Measurements from ENCODE around the gene ADAMTS17.

Gene ADAMTS17

GRCh38 chr15:100125401-100126191 lies 216.2 kb downstream of the ADAMTS17 start:
- peak; percentile 32 for DNase-seq

DNA sequence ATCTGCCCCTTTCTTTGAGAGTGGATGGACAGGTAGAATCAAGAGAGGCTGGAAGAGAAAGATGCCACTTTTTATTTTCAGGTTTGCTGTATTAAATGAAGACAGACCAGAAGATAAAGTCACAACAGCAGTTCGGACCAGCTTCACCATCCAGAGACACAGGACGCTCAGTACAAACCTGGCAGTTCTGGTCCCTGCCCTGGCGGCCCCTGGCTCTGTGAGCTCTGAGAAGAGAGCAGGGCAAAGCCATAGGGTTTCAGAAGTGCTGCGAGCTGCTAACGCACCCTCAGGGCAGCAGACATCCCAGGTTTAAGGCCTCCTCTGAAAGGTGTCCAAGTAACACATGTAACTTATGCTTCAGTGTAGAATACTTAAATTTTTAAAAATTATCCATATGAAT lies 216.8 kb downstream of the ADAMTS17 start:
- no peak for DNase-seq

DNA sequence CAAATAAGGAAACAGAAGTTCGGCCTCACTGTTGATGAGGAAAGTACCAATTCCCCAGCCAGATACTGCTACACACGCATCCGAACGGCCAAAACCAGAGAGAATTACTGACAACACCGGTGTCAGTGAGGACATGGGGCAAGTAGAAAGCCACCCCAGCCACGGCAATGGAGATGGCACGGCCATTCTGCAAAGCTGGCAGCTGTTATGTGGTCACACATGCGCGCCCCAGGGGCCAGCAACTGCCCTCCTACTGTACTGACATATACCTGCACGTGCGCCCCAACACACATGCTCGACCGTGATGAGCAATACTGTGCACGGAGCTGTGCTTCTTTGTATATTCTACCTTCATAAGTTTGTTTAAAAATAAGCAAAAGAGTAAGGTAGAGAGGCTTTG lies 217.4 kb downstream of the ADAMTS17 start:
- DNase-seq, result no peak

DNA sequence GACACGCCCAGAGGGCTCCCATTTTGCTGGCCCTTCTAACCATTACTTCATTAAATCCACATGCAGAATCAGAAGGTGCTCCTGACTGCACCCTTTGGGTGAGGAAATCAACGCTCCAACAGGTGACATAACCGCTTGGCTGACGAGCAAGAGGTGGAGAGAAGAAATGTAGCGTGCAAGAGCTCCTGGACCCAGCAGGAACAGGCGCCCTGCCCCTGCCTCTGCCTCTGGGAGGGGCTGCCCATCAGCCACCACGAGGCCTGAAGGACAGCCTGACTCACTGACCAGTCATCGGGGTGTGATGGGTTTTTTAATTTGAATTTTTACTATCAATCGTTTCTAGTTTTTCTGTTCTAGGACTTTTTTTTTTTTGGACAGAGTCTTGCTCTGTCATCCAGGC lies 218.2 kb downstream of the ADAMTS17 start:
- no peak for DNase-seq

DNA sequence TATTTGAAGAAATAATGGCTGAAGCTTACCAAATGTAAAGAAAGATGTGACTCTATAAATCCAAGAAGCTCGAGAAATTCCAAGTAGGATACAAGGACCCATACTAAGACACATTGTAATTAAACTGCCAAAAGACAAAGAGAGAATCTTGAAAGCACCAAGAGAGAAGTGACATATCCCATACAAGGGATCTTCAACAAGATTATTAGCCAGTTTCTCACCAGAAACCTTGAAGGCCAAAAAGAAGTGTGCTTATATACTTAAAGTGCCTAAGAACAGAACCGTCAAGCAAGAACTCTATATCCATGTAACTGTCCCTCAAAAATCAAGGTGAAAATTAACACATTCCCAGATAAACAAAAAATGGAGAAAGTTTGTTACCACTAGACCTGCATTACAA lies 220.5 kb downstream of the ADAMTS17 start:
- DNase-seq, result no peak

GRCh38 chr15:100120111-100120510 lies 221.7 kb downstream of the ADAMTS17 start:
- no peak for DNase-seq

DNA sequence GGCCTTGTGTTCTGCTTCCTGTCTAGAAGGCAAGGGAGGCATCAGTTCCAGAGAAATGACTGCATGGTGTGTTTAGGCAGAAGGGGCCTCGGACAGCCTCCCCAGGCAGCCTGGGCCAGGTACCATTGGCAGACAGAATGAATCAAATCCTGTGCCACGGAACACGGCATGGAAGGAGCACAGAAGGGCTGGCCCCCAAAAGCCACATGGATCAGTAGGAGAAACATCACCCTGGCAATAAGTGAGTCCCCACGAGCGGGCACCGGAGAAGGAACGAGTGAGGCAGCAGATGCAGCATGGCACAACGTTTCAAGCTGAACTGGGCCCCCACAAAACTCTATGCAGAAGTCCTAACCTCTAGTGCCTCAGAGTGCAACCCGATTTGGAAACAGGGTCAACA lies 223.2 kb downstream of the ADAMTS17 start:
- DNase-seq, result no peak

DNA sequence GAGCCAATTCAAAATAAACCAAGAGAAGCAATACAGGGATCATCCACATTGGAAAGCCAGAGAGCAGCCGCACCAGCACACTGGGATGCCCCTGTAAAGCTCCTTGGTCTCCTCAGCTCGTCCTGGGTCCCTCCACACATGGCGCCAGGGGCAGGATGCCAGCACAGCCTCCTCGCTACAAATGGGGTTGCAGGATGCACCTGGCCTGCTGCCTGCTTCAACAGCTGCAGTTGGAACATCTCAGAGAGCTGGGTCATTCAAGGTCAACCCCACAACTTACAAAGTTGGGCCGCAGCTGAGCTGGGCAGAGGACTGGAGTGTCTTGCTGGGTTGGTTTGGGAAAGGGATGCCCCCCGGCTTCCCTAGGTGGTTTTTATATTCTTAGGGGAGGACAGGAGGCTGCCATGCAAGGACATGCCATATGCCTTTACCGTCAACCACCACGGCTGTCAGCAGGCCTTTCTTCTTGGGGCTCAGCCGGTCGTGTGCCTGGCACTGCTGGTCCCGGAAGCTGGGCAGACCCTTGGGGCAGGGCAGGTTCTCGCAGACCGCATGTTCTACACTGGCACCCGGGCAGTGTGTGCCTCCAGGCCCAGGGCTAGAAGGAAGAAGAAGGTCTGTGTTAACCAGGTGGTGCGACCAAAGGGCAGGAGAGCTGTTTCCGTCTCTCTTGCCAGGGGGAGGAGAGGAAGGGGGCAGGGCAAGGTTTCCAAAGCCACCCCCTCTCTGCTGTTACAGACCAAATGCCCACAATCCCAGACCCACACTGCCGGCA lies 225.2 kb downstream of the ADAMTS17 start:
- DNase-seq, result no peak

GRCh38 chr15:100115711-100116090 lies 226.1 kb downstream of the ADAMTS17 start:
- no peak for DNase-seq

GRCh38 chr15:100115066-100115710 lies 226.6 kb downstream of the ADAMTS17 start:
- no peak for DNase-seq

- peak; percentile 33 for DNase-seq
Measured at GRCh38 chr15:100114571-100114970, 227.2 kb downstream of the ADAMTS17 start.

- DNase-seq, result no peak
Measured at GRCh38 chr15:100114100-100114499, 227.7 kb downstream of the ADAMTS17 start.

DNA sequence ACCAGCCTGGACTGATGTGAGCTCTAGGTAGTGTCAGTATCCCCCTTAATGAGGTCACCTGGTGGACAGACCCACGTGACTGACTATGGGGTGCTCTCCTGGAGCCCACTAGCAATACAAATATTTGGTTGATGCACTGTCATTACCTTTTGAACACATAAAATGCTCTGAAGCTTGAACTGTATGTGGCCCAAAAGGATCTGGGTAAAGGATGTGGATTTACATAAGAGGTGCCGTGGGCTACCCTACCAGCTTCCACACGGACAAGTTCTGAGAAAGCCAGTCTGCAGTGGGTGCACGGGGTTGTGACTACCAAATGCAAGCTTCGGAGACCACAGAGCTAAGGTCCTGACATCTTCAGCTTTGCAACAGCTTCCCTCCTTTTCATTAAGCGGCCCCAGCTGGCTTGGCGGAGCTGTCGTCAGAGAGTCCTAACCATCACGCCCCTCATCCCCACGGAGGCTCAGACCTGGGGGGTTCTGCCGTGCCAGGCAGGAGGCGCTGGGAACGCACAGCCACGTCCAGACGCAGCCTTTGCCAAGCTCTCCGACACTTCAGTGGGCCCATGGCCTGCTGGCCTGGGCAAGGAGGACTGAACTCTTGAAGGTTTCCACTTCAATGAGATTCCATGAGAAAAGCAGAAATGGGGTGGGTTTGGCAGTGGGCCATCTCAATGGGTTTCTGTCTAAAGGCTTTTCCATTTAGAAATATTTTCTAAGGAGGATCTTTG lies 228.3 kb downstream of the ADAMTS17 start:
- DNase-seq, result no peak

- DNase-seq, result no peak
Measured at GRCh38 chr15:100112636-100113305, 229.0 kb downstream of the ADAMTS17 start.

DNA sequence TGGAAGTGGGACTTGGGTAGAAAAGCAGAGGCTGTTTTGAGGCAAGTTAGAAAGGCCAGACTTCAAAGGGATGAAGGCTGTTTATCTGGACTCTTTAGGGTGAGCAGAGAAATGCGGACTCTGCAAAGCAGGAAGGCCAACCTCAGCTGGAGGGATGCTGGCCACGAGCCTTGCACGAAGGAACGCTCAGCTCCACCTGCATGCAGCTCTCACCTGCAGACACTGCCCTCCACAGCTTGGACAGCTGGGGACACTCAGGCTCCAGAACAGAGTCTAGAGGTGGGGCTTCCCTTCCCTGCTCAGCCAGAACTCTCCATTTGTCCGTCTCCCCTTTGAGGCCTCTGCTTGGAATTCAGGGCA lies 229.7 kb downstream of the ADAMTS17 start:
- no peak for DNase-seq

- no peak for DNase-seq
Measured at GRCh38 chr15:100111125-100112060, 230.4 kb downstream of the ADAMTS17 start.

GRCh38 chr15:100109486-100110035 lies 232.2 kb downstream of the ADAMTS17 start:
- no peak for DNase-seq

DNA sequence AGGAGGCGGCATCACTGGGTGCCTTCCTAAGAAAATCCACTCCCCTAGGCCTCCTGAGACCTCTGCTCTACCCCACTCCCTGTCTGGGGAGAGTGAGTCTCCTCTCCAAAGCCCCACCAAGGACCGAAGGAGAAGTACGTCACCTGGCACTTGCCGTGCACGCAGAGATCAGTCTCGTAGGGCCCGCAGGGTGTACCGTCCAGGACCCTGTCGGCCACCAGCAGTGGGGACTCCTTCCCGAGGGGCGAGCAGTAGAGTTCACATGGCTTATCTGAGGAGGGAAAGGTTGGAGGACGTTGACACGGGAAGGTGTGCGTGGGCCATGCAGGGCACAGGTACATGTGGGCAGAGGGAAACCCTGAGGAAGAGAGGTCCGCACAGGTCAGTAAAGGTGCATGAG lies 232.9 kb downstream of the ADAMTS17 start:
- no peak for DNase-seq

DNA sequence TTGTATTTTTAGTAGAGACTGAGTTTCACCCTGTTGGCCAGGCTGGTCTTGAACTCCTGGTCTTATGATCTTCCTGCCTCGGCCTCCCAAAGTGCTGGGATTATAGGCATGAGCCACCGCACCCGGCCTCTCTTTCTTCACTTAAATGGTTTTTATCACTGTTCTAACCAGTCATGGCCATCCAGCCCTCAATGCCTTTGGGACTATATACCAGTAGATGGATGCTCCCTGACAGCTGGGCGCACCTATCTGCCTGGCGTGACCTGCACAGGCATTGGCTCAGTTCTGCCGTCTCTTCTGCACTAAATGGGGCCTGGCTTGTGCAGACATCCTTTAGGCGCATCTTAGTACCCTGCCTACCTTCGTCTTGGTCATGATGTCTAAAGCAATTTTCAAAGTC lies 233.4 kb downstream of the ADAMTS17 start:
- no peak for DNase-seq

GRCh38 chr15:100107606-100108225 lies 234.1 kb downstream of the ADAMTS17 start:
- no peak for DNase-seq
